Right ventricle myocardium inferior (tissue), 1 donor: ENCODE data around the gene SLC12A6. TPM values are rescaled to one million over a fixed set of nuclear protein-coding genes. Genes with fewer than 3 reads are reported as not detected.
"Not testable (repeated sequence)": the region's sequence is repeated elsewhere in the genome, so short reads cannot be mapped to it uniquely, and the experiment has no call there.

Experiments
- ATAC-seq: fragments of 200-7000 bp; cut with Tn5 transposase; one replicate; pipeline ENCODE4 v1.9.1; 2020; ENCODE audit warnings: mild to moderate bottlenecking, moderate library complexity
- DNase-seq: peaks from one replicate; pipeline ENCODE4 v3.0.0; 2021; ENCODE audit errors: missing footprints
- intact Hi-C: fragments of 100-400 bp; cut with DNase I; formaldehyde crosslinking; loops from one replicate; pipeline ENCODE4 v1.11.0; 2022
- long read RNA-seq: library from polyadenylated mRNA; unstranded; transcript quantifications from one replicate; pipeline ENCODE4 v2.0.0, GENCODE V29; 2021
- total RNA-seq: library from RNA; stranded (reverse); fragmentation: NEBNext Ultra II Directional; extraction: Animal tissue kit (Norgen Biotek cat#: 25700); gene quantifications from one replicate; pipeline ENCODE4 v1.2.1, GENCODE V29; 2021
- donor health status: DM: no; HTN: yes; CAD: no; lungs with severe emphysema.

The SLC12A6 gene
- total RNA-seq, result 30.4 TPM
- long read RNA-seq, result 0 reads

GRCh38 chr15:34337557-34338306 lies at the start of gene SLC12A6:
Gene SLC12A6 (minus strand): TSS chr15:34337781. CDS start chr15:34336680, 1,101 bp downstream.
- DNase-seq (peak; percentile 96), ATAC-seq (peak; percentile 98)
- intact Hi-C loops, result loop anchor here (5.0 to 10.0 kb wide), 2 partner anchors 80 to 113 kb away; partner anchors contain the start of gene EMC4

GRCh38 chr15:34381829-34382521 lies 44.4 kb upstream of the SLC12A6 start:
- intact Hi-C loops, DNase-seq: not testable (repeated sequence)
- peak; percentile 48 for ATAC-seq

- ATAC-seq, DNase-seq, intact Hi-C loops: not testable (repeated sequence)
These were observed 42.9 kb upstream of the SLC12A6 start for GRCh38 chr15:34380491-34380890.

GRCh38 chr15:34376856-34377255 lies 39.3 kb upstream of the SLC12A6 start:
- ATAC-seq (no peak), DNase-seq (no peak)
- intact Hi-C loops, result no loop called here

GRCh38 chr15:34375541-34375940 lies 38.0 kb upstream of the SLC12A6 start:
- DNase-seq, ATAC-seq, intact Hi-C loops: not testable (repeated sequence)

- DNase-seq (no peak), ATAC-seq (no peak)
- intact Hi-C loops, result no loop called here
These were observed 37.2 kb upstream of the SLC12A6 start for GRCh38 chr15:34374816-34375215.

GRCh38 chr15:34373951-34374350 lies 36.4 kb upstream of the SLC12A6 start:
- ATAC-seq (no peak), DNase-seq (no peak)
- intact Hi-C loops, result no loop called here

GRCh38 chr15:34370643-34371042 lies 33.1 kb upstream of the SLC12A6 start:
- intact Hi-C loops, result no loop called here

GRCh38 chr15:34370129-34370528 lies 32.5 kb upstream of the SLC12A6 start:
- intact Hi-C loops, result no loop called here

More at GRCh38 chr15:34370643-34371042, 33.1 kb upstream of the SLC12A6 start:
- no peak for ATAC-seq
- no peak for DNase-seq

GRCh38 chr15:34367101-34368081 lies 29.8 kb upstream of the SLC12A6 start, which contains the start of gene LPCAT4:
Gene LPCAT4 (minus strand): TSS chr15:34367196. CDS start chr15:34367100, 96 bp downstream.
- intact Hi-C loops, result loop anchor here (1.0 kb wide), 3 partner anchors 24 to 265 kb away; partner anchors contain the start of genes NOP10, NUTM1 and PGBD4
- DNase-seq (peak; percentile 96), ATAC-seq (peak; percentile 96)

More at GRCh38 chr15:34370129-34370528, 32.5 kb upstream of the SLC12A6 start:
- ATAC-seq, result no peak
- no peak for DNase-seq

GRCh38 chr15:34366271-34367065 lies 28.9 kb upstream of the SLC12A6 start:
- peak; percentile 53 for ATAC-seq
- intact Hi-C loops, result loop anchor here (1.0 kb wide), 3 partner anchors 23 to 264 kb away; partner anchors contain the start of genes NOP10, NUTM1 and PGBD4

GRCh38 chr15:34365836-34366235 lies 28.3 kb upstream of the SLC12A6 start:
- ATAC-seq, result peak; percentile 8
- intact Hi-C loops, result no loop called here
- no peak for DNase-seq

More at GRCh38 chr15:34366271-34367065, 28.9 kb upstream of the SLC12A6 start:
- peak; percentile 74 for DNase-seq

GRCh38 chr15:34365091-34365825 lies 27.7 kb upstream of the SLC12A6 start:
- ATAC-seq (no peak), DNase-seq (no peak)
- intact Hi-C loops, result no loop called here

GRCh38 chr15:34364041-34364440 lies 26.5 kb upstream of the SLC12A6 start:
- intact Hi-C loops, result no loop called here
- ATAC-seq (no peak), DNase-seq (no peak)

GRCh38 chr15:34362047-34362773 lies 24.6 kb upstream of the SLC12A6 start:
- DNase-seq (no peak), ATAC-seq (no peak)
- intact Hi-C loops, result no loop called here

- DNase-seq (no peak), ATAC-seq (no peak)
- intact Hi-C loops, result no loop called here
These were observed 23.7 kb upstream of the SLC12A6 start for GRCh38 chr15:34361278-34361677.
